ENCODE measurements around the gene PDE1A.

GRCh38 chr2:182181381-182181780, 245.5 kb downstream of the PDE1A start:
- TF ChIP-seq ZNF274 (IDR thresholded peaks at IDR 0.05; ENCODE audit: low read depth, low read length), result no peak
- no peak for TF ChIP-seq YY1 (IDR thresholded peaks at IDR 0.05; ENCODE audit: insufficient read depth, insufficient read length)
